Karpas-422 (cell line): ENCODE measurements around the gene GLIPR1L1. TPM values are rescaled to one million over a fixed set of nuclear protein-coding genes. Genes with fewer than 3 reads are reported as not detected.

Experiments
- DNase-seq: peaks from one replicate; pipeline ENCODE4 v3.0.0-alpha.2; 2015
- H2AFZ ChIP-seq: fragments of 200-600 bp; sonication (generic); 2 replicates; pipeline ENCODE4 v1.6.1; 2014; ENCODE audit warnings: antibody characterized with exemption, low read length, mixed read lengths
- H3K27ac ChIP-seq: fragments of 200-600 bp; sonication (generic); 2 replicates; pipeline ENCODE4 v1.5.1; 2014; ENCODE audit warnings: mild to moderate bottlenecking, low read length, moderate library complexity
- H3K27me3 ChIP-seq: fragments of 200-600 bp; sonication (generic); 2 replicates; pipeline ENCODE4 v1.6.1; 2014; ENCODE audit warnings: low read length, mixed read lengths
- H3K36me3 ChIP-seq: fragments of 200-600 bp; sonication (generic); 2 replicates; pipeline ENCODE4 v1.6.1; 2014; ENCODE audit warnings: low read length, mixed read lengths; ENCODE audit not compliant: insufficient read depth
- H3K4me1 ChIP-seq: fragments of 200-600 bp; sonication (generic); 2 replicates; pipeline ENCODE4 v1.6.1; 2014; ENCODE audit warnings: mild to moderate bottlenecking, low read length, mixed read lengths
- H3K4me2 ChIP-seq: fragments of 200-600 bp; sonication (generic); 2 replicates; pipeline ENCODE4 v1.6.1; 2014; ENCODE audit warnings: low read length, low read depth, mild to moderate bottlenecking; ENCODE audit not compliant: poor library complexity, severe bottlenecking
- H3K4me3 ChIP-seq: fragments of 200-600 bp; sonication (generic); 2 replicates; pipeline ENCODE4 v1.5.1; 2014; ENCODE audit warnings: mild to moderate bottlenecking, antibody characterized with exemption, low read length, mixed read lengths
- H3K79me2 ChIP-seq: fragments of 200-600 bp; sonication (generic); 2 replicates; pipeline ENCODE4 v1.6.1; 2014; ENCODE audit warnings: mild to moderate bottlenecking, low read length, mixed read lengths
- H3K9ac ChIP-seq: fragments of 200-600 bp; sonication (generic); 2 replicates; pipeline ENCODE4 v1.6.0; 2014; ENCODE audit warnings: low read length
- H3K9me2 ChIP-seq: fragments of 200-600 bp; sonication (generic), shearing (Covaris generic); replicated peaks from 2 replicates; pipeline ENCODE4 v1.6.0; 2014; ENCODE audit warnings: mild to moderate bottlenecking, low read length, moderate library complexity; ENCODE audit not compliant: insufficient read depth
- H3K9me3 ChIP-seq: fragments of 300-700, 200-600 bp; sonication (generic); 2 replicates; pipeline ENCODE4 v1.6.1; 2014; ENCODE audit warnings: low read length, mixed read lengths
- H4K20me1 ChIP-seq: fragments of 200-600 bp; sonication (generic); 2 replicates; pipeline ENCODE4 v1.6.1; 2014; ENCODE audit warnings: mild to moderate bottlenecking, antibody characterized with exemption, low read length, low read depth; ENCODE audit not compliant: insufficient read depth
- total RNA-seq: library from RNA; depleted of rRNA; stranded (reverse); fragments of >200 nt; shearing (Covaris generic); gene quantifications from 2 replicates; pipeline ENCODE4 v1.2.3, GENCODE V29; 2014; ENCODE audit warnings: low replicate concordance; rRNA removed

Gene GLIPR1L1
- not detected in 2 replicates for total RNA-seq

- Histone ChIP-seq H3K79me2 (no peaks in the 10 kb centered on the region), H4K20me1 (no peaks in the 10 kb centered on the region), H3K27ac (no peak within 1 kb of the TSS), H3K4me1 (peaks cover 23% of the 10 kb centered on the region), H3K4me3 (peak within 1 kb of the TSS; percentile 70), H2AFZ (peak within 1 kb of the TSS; percentile 61), H3K4me2 (peak within 1 kb of the TSS; percentile 77), H3K27me3 (no peaks in the 10 kb centered on the region), H3K9ac (peak within 1 kb of the TSS; percentile 69), H3K36me3 (no peaks in the 10 kb centered on the region), H3K9me3 (no peaks in the 10 kb centered on the region), H3K9me2 (no peaks in the 10 kb centered on the region)
- DNase-seq = peak; percentile 95
Measured at GRCh38 chr12:75334384-75335030, at the start of gene GLIPR1L1. Gene GLIPR1L1, plus strand, starts transcription at chr12:75334670. Its CDS starts 59 bp downstream, at chr12:75334729.

GRCh38 chr12:75288860-75289259, 45.6 kb upstream of the GLIPR1L1 start:
- no peaks in the 10 kb centered on the region for H3K4me1 ChIP-seq
- no peaks in the 10 kb centered on the region for H3K36me3 ChIP-seq
- H3K9me2 ChIP-seq = no peaks in the 10 kb centered on the region
- H3K27ac ChIP-seq = no peak overlapping the region
- no peaks in the 10 kb centered on the region for H3K27me3 ChIP-seq
- H3K9ac ChIP-seq = no peak overlapping the region
- H3K9me3 ChIP-seq = no peaks in the 10 kb centered on the region
- no peaks in the 10 kb centered on the region for H4K20me1 ChIP-seq
- H3K4me2 ChIP-seq = no peak overlapping the region
- H3K4me3 ChIP-seq = no peak overlapping the region
- H2AFZ ChIP-seq = no peak overlapping the region
- H3K79me2 ChIP-seq = no peaks in the 10 kb centered on the region
- no peak for DNase-seq

- Histone ChIP-seq H3K27ac (no peak overlapping the region), H3K4me2 (no peak overlapping the region), H3K9me3 (no peaks in the 10 kb centered on the region), H3K79me2 (no peaks in the 10 kb centered on the region), H3K4me3 (no peak overlapping the region), H3K36me3 (no peaks in the 10 kb centered on the region), H2AFZ (no peak overlapping the region), H3K4me1 (no peaks in the 10 kb centered on the region), H3K9me2 (no peaks in the 10 kb centered on the region), H3K9ac (no peak overlapping the region), H4K20me1 (no peaks in the 10 kb centered on the region), H3K27me3 (no peaks in the 10 kb centered on the region)
- peak; percentile 50 for DNase-seq
Measured at GRCh38 chr12:75289753-75290152, 44.7 kb upstream of the GLIPR1L1 start.

- Histone ChIP-seq H3K27me3 (no peaks in the 10 kb centered on the region), H3K79me2 (no peaks in the 10 kb centered on the region), H2AFZ (no peak overlapping the region), H3K27ac (no peak overlapping the region), H4K20me1 (no peaks in the 10 kb centered on the region), H3K9me3 (no peaks in the 10 kb centered on the region), H3K4me3 (no peak overlapping the region), H3K36me3 (no peaks in the 10 kb centered on the region), H3K4me1 (no peaks in the 10 kb centered on the region), H3K9ac (no peak overlapping the region), H3K9me2 (no peaks in the 10 kb centered on the region), H3K4me2 (no peak overlapping the region)
- no peak for DNase-seq
Measured at GRCh38 chr12:75291014-75291413, 43.5 kb upstream of the GLIPR1L1 start.

- Histone ChIP-seq H3K4me1 (no peaks in the 10 kb centered on the region), H3K4me3 (no peak overlapping the region), H2AFZ (no peak overlapping the region), H3K9ac (no peak overlapping the region), H3K9me2 (no peaks in the 10 kb centered on the region), H3K4me2 (no peak overlapping the region), H3K27ac (no peak overlapping the region), H3K79me2 (no peaks in the 10 kb centered on the region), H4K20me1 (no peaks in the 10 kb centered on the region), H3K36me3 (no peaks in the 10 kb centered on the region), H3K27me3 (no peaks in the 10 kb centered on the region), H3K9me3 (no peaks in the 10 kb centered on the region)
- no peak for DNase-seq
Measured at GRCh38 chr12:75294336-75294735, 40.1 kb upstream of the GLIPR1L1 start.

GRCh38 chr12:75294797-75295196, 39.7 kb upstream of the GLIPR1L1 start:
- Histone ChIP-seq H3K79me2 (no peaks in the 10 kb centered on the region), H4K20me1 (no peaks in the 10 kb centered on the region), H3K9me3 (no peaks in the 10 kb centered on the region), H3K4me2 (no peak overlapping the region), H2AFZ (no peak overlapping the region), H3K27ac (no peak overlapping the region), H3K9ac (no peak overlapping the region), H3K9me2 (no peaks in the 10 kb centered on the region), H3K27me3 (no peaks in the 10 kb centered on the region), H3K36me3 (no peaks in the 10 kb centered on the region), H3K4me1 (no peaks in the 10 kb centered on the region), H3K4me3 (no peak overlapping the region)
- no peak for DNase-seq

GRCh38 chr12:75302225-75302624, 32.2 kb upstream of the GLIPR1L1 start:
- H3K4me1 ChIP-seq = no peaks in the 10 kb centered on the region
- H3K27me3 ChIP-seq = no peaks in the 10 kb centered on the region
- H3K9me3 ChIP-seq = no peaks in the 10 kb centered on the region
- DNase-seq = no peak
- H3K4me3 ChIP-seq = no peak overlapping the region
- no peaks in the 10 kb centered on the region for H3K36me3 ChIP-seq
- H3K9ac ChIP-seq = no peak overlapping the region
- H3K79me2 ChIP-seq = no peaks in the 10 kb centered on the region
- no peak overlapping the region for H3K4me2 ChIP-seq
- H3K27ac ChIP-seq = no peak overlapping the region
- H3K9me2 ChIP-seq = no peaks in the 10 kb centered on the region; the same call in 1 of the 2 replicates
- H2AFZ ChIP-seq = no peak overlapping the region
- H4K20me1 ChIP-seq = no peaks in the 10 kb centered on the region

- Histone ChIP-seq H3K9me2 (no peaks in the 10 kb centered on the region; the same call in 1 of the 2 replicates), H3K36me3 (no peaks in the 10 kb centered on the region), H3K27ac (no peak overlapping the region), H3K9me3 (no peaks in the 10 kb centered on the region), H2AFZ (no peak overlapping the region), H3K79me2 (no peaks in the 10 kb centered on the region), H3K9ac (no peak overlapping the region), H4K20me1 (no peaks in the 10 kb centered on the region), H3K4me2 (no peak overlapping the region), H3K4me3 (no peak overlapping the region), H3K4me1 (no peaks in the 10 kb centered on the region), H3K27me3 (no peaks in the 10 kb centered on the region)
- no peak for DNase-seq
Measured at GRCh38 chr12:75302781-75303180, 31.7 kb upstream of the GLIPR1L1 start.
